ENCODE data around the gene ACTA2. TPM values are rescaled to one million over a fixed set of nuclear protein-coding genes. Genes with fewer than 3 reads are reported as not detected.

The ACTA2 gene
- total and polyA plus RNA-seq, 4 donors, result 13.2 to 182 (median 73.6) TPM

DNA sequence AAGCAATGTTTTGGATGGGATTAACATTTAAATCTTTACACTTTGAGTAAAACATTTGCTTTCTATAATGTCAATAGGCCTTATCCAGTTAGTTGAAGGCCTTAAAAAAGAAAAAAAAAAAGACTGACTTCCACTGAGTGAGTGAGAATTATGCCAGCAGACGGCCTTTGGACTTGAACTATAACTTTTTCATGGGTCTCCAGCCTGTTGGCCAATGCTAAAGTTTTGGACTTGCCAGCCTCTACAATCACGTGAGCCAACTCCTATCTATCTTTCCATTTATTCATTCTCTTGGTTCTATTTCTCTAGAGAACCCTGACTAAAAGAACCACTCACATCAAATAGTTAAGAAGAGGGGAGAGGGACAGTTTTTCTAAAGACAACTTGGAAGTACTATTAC lies 35.3 kb upstream of the ACTA2 start:
- Histone ChIP-seq H3K9ac (ENCODE audit: low read depth in 1 of 2, low read length in 2 of 2) (no peak overlapping the region), H3K4me3 (ENCODE audit: low read depth in 1 of 3, low read length in 3 of 3) (no peak overlapping the region), H3K27me3 (ENCODE audit: control insufficient read depth in 4 of 4, insufficient read depth in 4 of 4, low read length in 3 of 4) (no peaks in the 10 kb centered on the region), H3K4me1 (ENCODE audit: control insufficient read depth in 4 of 4, insufficient read depth in 4 of 4, low read length in 3 of 4) (peaks cover 5 to 49% (median 44%) of the 10 kb centered on the region in 4 donors), H3K27ac (ENCODE audit: low read depth in 1 of 2, low read length in 2 of 2) (peak overlapping the region; percentile 4 to 31), H3K36me3 (ENCODE audit: control insufficient read depth in 4 of 4, insufficient read depth in 3 of 4, low read depth in 1 of 4, low read length in 3 of 4) (no peaks in the 10 kb centered on the region), H3K9me3 (ENCODE audit: control insufficient read depth in 4 of 4, low read length in 3 of 4) (no peaks in the 10 kb centered on the region)
- TF ChIP-seq HNF4G (IDR thresholded peaks at IDR 0.05) (peak; percentile 23), HNF4A (conservative IDR thresholded peaks at IDR 0.05) (peak; percentile 85), YY1 (IDR thresholded peaks at IDR 0.05) (peak; percentile 16), EGR1 (IDR thresholded peaks at IDR 0.05; ENCODE audit: low read depth in 2 of 2) (no peak), SP1 (IDR thresholded peaks at IDR 0.05) (peak; percentile 61), RXRA (IDR thresholded peaks at IDR 0.05) (peak in 1 of 2 donors; percentile 40)
- TF ChIP-seq, protein P1, sequence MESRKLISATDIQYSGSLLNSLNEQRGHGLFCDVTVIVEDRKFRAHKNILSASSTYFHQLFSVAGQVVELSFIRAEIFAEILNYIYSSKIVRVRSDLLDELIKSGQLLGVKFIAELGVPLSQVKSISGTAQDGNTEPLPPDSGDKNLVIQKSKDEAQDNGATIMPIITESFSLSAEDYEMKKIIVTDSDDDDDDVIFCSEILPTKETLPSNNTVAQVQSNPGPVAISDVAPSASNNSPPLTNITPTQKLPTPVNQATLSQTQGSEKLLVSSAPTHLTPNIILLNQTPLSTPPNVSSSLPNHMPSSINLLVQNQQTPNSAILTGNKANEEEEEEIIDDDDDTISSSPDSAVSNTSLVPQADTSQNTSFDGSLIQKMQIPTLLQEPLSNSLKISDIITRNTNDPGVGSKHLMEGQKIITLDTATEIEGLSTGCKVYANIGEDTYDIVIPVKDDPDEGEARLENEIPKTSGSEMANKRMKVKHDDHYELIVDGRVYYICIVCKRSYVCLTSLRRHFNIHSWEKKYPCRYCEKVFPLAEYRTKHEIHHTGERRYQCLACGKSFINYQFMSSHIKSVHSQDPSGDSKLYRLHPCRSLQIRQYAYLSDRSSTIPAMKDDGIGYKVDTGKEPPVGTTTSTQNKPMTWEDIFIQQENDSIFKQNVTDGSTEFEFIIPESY (IDR thresholded peaks at IDR 0.05), result no peak
- WGBS, result 39% methylated on average over 2 of the region's 2 CpGs
- DNase-seq (ENCODE audit: low spot score), result no peak

DNA sequence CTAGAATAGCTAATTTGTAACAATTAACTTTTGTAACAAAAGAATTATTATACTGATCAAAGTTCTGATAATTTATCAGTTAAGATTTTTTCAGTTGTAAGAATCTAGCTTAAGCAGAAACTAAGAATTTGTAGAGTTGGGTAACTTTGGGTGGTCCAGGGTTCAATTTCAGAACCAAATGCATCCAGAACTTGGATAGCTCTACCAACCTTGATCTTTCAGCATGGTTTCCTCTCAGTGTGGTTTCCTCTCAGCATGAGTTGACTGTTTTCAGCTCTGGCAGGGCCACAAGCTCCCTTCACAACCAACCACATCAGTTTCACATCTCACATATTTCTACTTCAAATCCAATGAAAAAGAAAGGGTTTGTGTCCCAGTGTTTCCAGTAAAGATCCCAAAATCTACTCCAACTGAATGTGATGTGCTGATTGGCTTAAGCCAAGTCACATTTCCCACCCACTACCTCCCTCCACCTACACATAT lies 34.7 kb upstream of the ACTA2 start:
- H3K9me3 ChIP-seq (ENCODE audit: control insufficient read depth in 4 of 4, low read length in 3 of 4), result no peaks in the 10 kb centered on the region
- DNase-seq (ENCODE audit: low spot score), result no peak
- H3K4me3 ChIP-seq (ENCODE audit: low read depth in 1 of 3, low read length in 3 of 3), result no peak overlapping the region
- no peak for TF ChIP-seq JUND (IDR thresholded peaks at IDR 0.05)
- TF ChIP-seq, protein P2, sequence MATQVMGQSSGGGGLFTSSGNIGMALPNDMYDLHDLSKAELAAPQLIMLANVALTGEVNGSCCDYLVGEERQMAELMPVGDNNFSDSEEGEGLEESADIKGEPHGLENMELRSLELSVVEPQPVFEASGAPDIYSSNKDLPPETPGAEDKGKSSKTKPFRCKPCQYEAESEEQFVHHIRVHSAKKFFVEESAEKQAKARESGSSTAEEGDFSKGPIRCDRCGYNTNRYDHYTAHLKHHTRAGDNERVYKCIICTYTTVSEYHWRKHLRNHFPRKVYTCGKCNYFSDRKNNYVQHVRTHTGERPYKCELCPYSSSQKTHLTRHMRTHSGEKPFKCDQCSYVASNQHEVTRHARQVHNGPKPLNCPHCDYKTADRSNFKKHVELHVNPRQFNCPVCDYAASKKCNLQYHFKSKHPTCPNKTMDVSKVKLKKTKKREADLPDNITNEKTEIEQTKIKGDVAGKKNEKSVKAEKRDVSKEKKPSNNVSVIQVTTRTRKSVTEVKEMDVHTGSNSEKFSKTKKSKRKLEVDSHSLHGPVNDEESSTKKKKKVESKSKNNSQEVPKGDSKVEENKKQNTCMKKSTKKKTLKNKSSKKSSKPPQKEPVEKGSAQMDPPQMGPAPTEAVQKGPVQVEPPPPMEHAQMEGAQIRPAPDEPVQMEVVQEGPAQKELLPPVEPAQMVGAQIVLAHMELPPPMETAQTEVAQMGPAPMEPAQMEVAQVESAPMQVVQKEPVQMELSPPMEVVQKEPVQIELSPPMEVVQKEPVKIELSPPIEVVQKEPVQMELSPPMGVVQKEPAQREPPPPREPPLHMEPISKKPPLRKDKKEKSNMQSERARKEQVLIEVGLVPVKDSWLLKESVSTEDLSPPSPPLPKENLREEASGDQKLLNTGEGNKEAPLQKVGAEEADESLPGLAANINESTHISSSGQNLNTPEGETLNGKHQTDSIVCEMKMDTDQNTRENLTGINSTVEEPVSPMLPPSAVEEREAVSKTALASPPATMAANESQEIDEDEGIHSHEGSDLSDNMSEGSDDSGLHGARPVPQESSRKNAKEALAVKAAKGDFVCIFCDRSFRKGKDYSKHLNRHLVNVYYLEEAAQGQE (IDR thresholded peaks at IDR 0.05), result no peak
- TF ChIP-seq GABPA (IDR thresholded peaks at IDR 0.05 in 1 of 2, conservative IDR thresholded peaks at IDR 0.05 in 1 of 2), result no peak
- TF ChIP-seq RAD21 (IDR thresholded peaks at IDR 0.05), result no peak
- TF ChIP-seq TAF1 (conservative IDR thresholded peaks at IDR 0.05), result no peak
- no peak for TF ChIP-seq FOXA2 (IDR thresholded peaks at IDR 0.05)
- TF ChIP-seq HNF4A (conservative IDR thresholded peaks at IDR 0.05), result no peak
- TF ChIP-seq, protein P3, sequence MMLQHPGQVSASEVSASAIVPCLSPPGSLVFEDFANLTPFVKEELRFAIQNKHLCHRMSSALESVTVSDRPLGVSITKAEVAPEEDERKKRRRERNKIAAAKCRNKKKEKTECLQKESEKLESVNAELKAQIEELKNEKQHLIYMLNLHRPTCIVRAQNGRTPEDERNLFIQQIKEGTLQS (IDR thresholded peaks at IDR 0.05), result no peak
- TF ChIP-seq, protein P1 (IDR thresholded peaks at IDR 0.05), result no peak
- no peak for TF ChIP-seq EGR1 (IDR thresholded peaks at IDR 0.05; ENCODE audit: low read depth in 2 of 2)
- TF ChIP-seq HNF4G (IDR thresholded peaks at IDR 0.05), result no peak
- TF ChIP-seq FOXA1 (IDR thresholded peaks at IDR 0.05), result no peak
- peaks cover 5 to 44% (median 39%) of the 10 kb centered on the region in 4 donors for H3K4me1 ChIP-seq (ENCODE audit: control insufficient read depth in 4 of 4, insufficient read depth in 4 of 4, low read length in 3 of 4)
- no peak overlapping the region for H3K9ac ChIP-seq (ENCODE audit: low read depth in 1 of 2, low read length in 2 of 2)
- H3K27me3 ChIP-seq (ENCODE audit: control insufficient read depth in 4 of 4, insufficient read depth in 4 of 4, low read length in 3 of 4), result no peaks in the 10 kb centered on the region
- no peaks in the 10 kb centered on the region for H3K36me3 ChIP-seq (ENCODE audit: control insufficient read depth in 4 of 4, insufficient read depth in 3 of 4, low read depth in 1 of 4, low read length in 3 of 4)
- peak overlapping the region; percentile 4 to 31 for H3K27ac ChIP-seq (ENCODE audit: low read depth in 1 of 2, low read length in 2 of 2)
